Measurements from ENCODE around the gene NSUN6. TPM values are rescaled to one million over a fixed set of nuclear protein-coding genes. Genes with fewer than 3 reads are reported as not detected.

NSUN6 gene
- polyA plus RNA-seq, 4 donors: 6.0 to 21.9 (median 8.5) TPM

GRCh38 chr10:18554479-18554878, 96.9 kb downstream of the NSUN6 start:
- no peaks in the 10 kb centered on the region for H3K4me1 ChIP-seq (ENCODE audit: control insufficient read depth in 3 of 3, insufficient read depth in 2 of 3, low read depth in 1 of 3, low read length in 2 of 3)
- no peak overlapping the region for H3K27ac ChIP-seq (ENCODE audit: low read depth in 1 of 3, low read length in 2 of 3)
- H3K27me3 ChIP-seq (ENCODE audit: control insufficient read depth in 3 of 3, insufficient read depth in 3 of 3, low read length in 3 of 3): no peaks in the 10 kb centered on the region
- peaks cover 0 to 3% of the 10 kb centered on the region in 2 donors for H3K9me3 ChIP-seq (ENCODE audit: control insufficient read depth in 2 of 2, insufficient read depth in 1 of 2, low read depth in 1 of 2, low read length in 1 of 2)
- H3K4me3 ChIP-seq (ENCODE audit: low read depth in 1 of 3, low read length in 3 of 3): no peak overlapping the region
- DNase-seq (no peak), FAIRE-seq (no peak)
- 97 to 98% (median 97%) methylated on average over 3 of the region's 3 CpGs for WGBS, 3 donors
- H3K36me3 ChIP-seq (ENCODE audit: control insufficient read depth in 3 of 3, insufficient read depth in 2 of 3, low read depth in 1 of 3, low read length in 3 of 3): peaks cover 0 to 18% (median 5%) of the 10 kb centered on the region in 3 donors

- H3K4me3 ChIP-seq (ENCODE audit: low read depth in 1 of 3, low read length in 3 of 3): no peak overlapping the region
- FAIRE-seq: no peak
- no peaks in the 10 kb centered on the region for H3K9me3 ChIP-seq (ENCODE audit: control insufficient read depth in 2 of 2, insufficient read depth in 1 of 2, low read depth in 1 of 2, low read length in 1 of 2)
- H3K27ac ChIP-seq (ENCODE audit: low read depth in 1 of 3, low read length in 2 of 3): no peak overlapping the region
- peaks cover 3 to 13% (median 5%) of the 10 kb centered on the region in 3 donors for H3K36me3 ChIP-seq (ENCODE audit: control insufficient read depth in 3 of 3, insufficient read depth in 2 of 3, low read depth in 1 of 3, low read length in 3 of 3)
- H3K4me1 ChIP-seq (ENCODE audit: control insufficient read depth in 3 of 3, insufficient read depth in 2 of 3, low read depth in 1 of 3, low read length in 2 of 3): no peaks in the 10 kb centered on the region
- no peaks in the 10 kb centered on the region for H3K27me3 ChIP-seq (ENCODE audit: control insufficient read depth in 3 of 3, insufficient read depth in 3 of 3, low read length in 3 of 3)
- DNase-seq: no peak
- 97 to 100% (median 98%) methylated on average over 2 of the region's 2 CpGs for WGBS, 3 donors
Measured at GRCh38 chr10:18551473-18551872, 99.9 kb downstream of the NSUN6 start.

GRCh38 chr10:18549105-18549504, 102.3 kb downstream of the NSUN6 start:
- no peak for FAIRE-seq
- H3K4me1 ChIP-seq (ENCODE audit: control insufficient read depth in 3 of 3, insufficient read depth in 2 of 3, low read depth in 1 of 3, low read length in 2 of 3): no peaks in the 10 kb centered on the region
- H3K27me3 ChIP-seq (ENCODE audit: control insufficient read depth in 3 of 3, insufficient read depth in 3 of 3, low read length in 3 of 3): no peaks in the 10 kb centered on the region
- no peak for DNase-seq
- H3K9me3 ChIP-seq (ENCODE audit: control insufficient read depth in 2 of 2, insufficient read depth in 1 of 2, low read depth in 1 of 2, low read length in 1 of 2): no peaks in the 10 kb centered on the region
- no peak overlapping the region for H3K27ac ChIP-seq (ENCODE audit: low read depth in 1 of 3, low read length in 2 of 3)
- 90 to 97% (median 95%) methylated on average over 2 of the region's 2 CpGs for WGBS, 3 donors
- peaks cover 5 to 11% (median 9%) of the 10 kb centered on the region in 3 donors for H3K36me3 ChIP-seq (ENCODE audit: control insufficient read depth in 3 of 3, insufficient read depth in 2 of 3, low read depth in 1 of 3, low read length in 3 of 3)
- H3K4me3 ChIP-seq (ENCODE audit: low read depth in 1 of 3, low read length in 3 of 3): no peak overlapping the region

GRCh38 chr10:18545621-18546305, 105.6 kb downstream of the NSUN6 start:
- FAIRE-seq (no peak), DNase-seq (no peak)
- H3K4me3 ChIP-seq (ENCODE audit: low read depth in 1 of 3, low read length in 3 of 3): no peak overlapping the region
- H3K27me3 ChIP-seq (ENCODE audit: control insufficient read depth in 3 of 3, insufficient read depth in 3 of 3, low read length in 3 of 3): no peaks in the 10 kb centered on the region
- WGBS, 3 donors: 80 to 94% (median 93%) methylated on average over 7 of the region's 7 CpGs
- H3K4me1 ChIP-seq (ENCODE audit: control insufficient read depth in 3 of 3, insufficient read depth in 2 of 3, low read depth in 1 of 3, low read length in 2 of 3): no peaks in the 10 kb centered on the region
- peaks cover 5 to 14% (median 6%) of the 10 kb centered on the region in 3 donors for H3K36me3 ChIP-seq (ENCODE audit: control insufficient read depth in 3 of 3, insufficient read depth in 2 of 3, low read depth in 1 of 3, low read length in 3 of 3)
- H3K9me3 ChIP-seq (ENCODE audit: control insufficient read depth in 2 of 2, insufficient read depth in 1 of 2, low read depth in 1 of 2, low read length in 1 of 2): no peaks in the 10 kb centered on the region
- no peak overlapping the region for H3K27ac ChIP-seq (ENCODE audit: low read depth in 1 of 3, low read length in 2 of 3)

GRCh38 chr10:18542832-18543231, 108.6 kb downstream of the NSUN6 start:
- Histone ChIP-seq H3K9me3 (ENCODE audit: control insufficient read depth in 2 of 2, insufficient read depth in 1 of 2, low read depth in 1 of 2, low read length in 1 of 2) (no peaks in the 10 kb centered on the region), H3K36me3 (ENCODE audit: control insufficient read depth in 3 of 3, insufficient read depth in 2 of 3, low read depth in 1 of 3, low read length in 3 of 3) (peaks cover 6 to 23% (median 14%) of the 10 kb centered on the region in 3 donors), H3K27ac (ENCODE audit: low read depth in 1 of 3, low read length in 2 of 3) (no peak overlapping the region), H3K27me3 (ENCODE audit: control insufficient read depth in 3 of 3, insufficient read depth in 3 of 3, low read length in 3 of 3) (no peaks in the 10 kb centered on the region), H3K4me1 (ENCODE audit: control insufficient read depth in 3 of 3, insufficient read depth in 2 of 3, low read depth in 1 of 3, low read length in 2 of 3) (no peaks in the 10 kb centered on the region), H3K4me3 (ENCODE audit: low read depth in 1 of 3, low read length in 3 of 3) (no peak overlapping the region)
- no peak for FAIRE-seq
- DNase-seq: no peak

- DNase-seq: no peak
- no peaks in the 10 kb centered on the region for H3K27me3 ChIP-seq (ENCODE audit: control insufficient read depth in 3 of 3, insufficient read depth in 3 of 3, low read length in 3 of 3)
- H3K4me3 ChIP-seq (ENCODE audit: low read depth in 1 of 3, low read length in 3 of 3): no peak overlapping the region
- no peaks in the 10 kb centered on the region for H3K4me1 ChIP-seq (ENCODE audit: control insufficient read depth in 3 of 3, insufficient read depth in 2 of 3, low read depth in 1 of 3, low read length in 2 of 3)
- peaks cover 9 to 26% (median 15%) of the 10 kb centered on the region in 3 donors for H3K36me3 ChIP-seq (ENCODE audit: control insufficient read depth in 3 of 3, insufficient read depth in 2 of 3, low read depth in 1 of 3, low read length in 3 of 3)
- no peak overlapping the region for H3K27ac ChIP-seq (ENCODE audit: low read depth in 1 of 3, low read length in 2 of 3)
- no peak for FAIRE-seq
- H3K9me3 ChIP-seq (ENCODE audit: control insufficient read depth in 2 of 2, insufficient read depth in 1 of 2, low read depth in 1 of 2, low read length in 1 of 2): no peaks in the 10 kb centered on the region
Measured at GRCh38 chr10:18540195-18540594, 111.2 kb downstream of the NSUN6 start.

GRCh38 chr10:18539335-18539734, 112.1 kb downstream of the NSUN6 start:
- Histone ChIP-seq H3K27me3 (ENCODE audit: control insufficient read depth in 3 of 3, insufficient read depth in 3 of 3, low read length in 3 of 3) (no peaks in the 10 kb centered on the region), H3K9me3 (ENCODE audit: control insufficient read depth in 2 of 2, insufficient read depth in 1 of 2, low read depth in 1 of 2, low read length in 1 of 2) (no peaks in the 10 kb centered on the region), H3K4me3 (ENCODE audit: low read depth in 1 of 3, low read length in 3 of 3) (no peak overlapping the region), H3K27ac (ENCODE audit: low read depth in 1 of 3, low read length in 2 of 3) (no peak overlapping the region), H3K36me3 (ENCODE audit: control insufficient read depth in 3 of 3, insufficient read depth in 2 of 3, low read depth in 1 of 3, low read length in 3 of 3) (peaks cover 9 to 20% (median 15%) of the 10 kb centered on the region in 3 donors), H3K4me1 (ENCODE audit: control insufficient read depth in 3 of 3, insufficient read depth in 2 of 3, low read depth in 1 of 3, low read length in 2 of 3) (no peaks in the 10 kb centered on the region)
- DNase-seq (no peak), FAIRE-seq (no peak)
- WGBS, 3 donors: 90 to 94% (median 90%) methylated on average over 22 of the region's 22 CpGs

GRCh38 chr10:18533896-18534295, 117.5 kb downstream of the NSUN6 start:
- WGBS, 3 donors: 89 to 98% (median 96%) methylated on average over 5 of the region's 5 CpGs
- H3K27ac ChIP-seq (ENCODE audit: low read depth in 1 of 3, low read length in 2 of 3): no peak overlapping the region
- H3K4me3 ChIP-seq (ENCODE audit: low read depth in 1 of 3, low read length in 3 of 3): no peak overlapping the region
- no peaks in the 10 kb centered on the region for H3K27me3 ChIP-seq (ENCODE audit: control insufficient read depth in 3 of 3, insufficient read depth in 3 of 3, low read length in 3 of 3)
- no peak for FAIRE-seq
- H3K9me3 ChIP-seq (ENCODE audit: control insufficient read depth in 2 of 2, insufficient read depth in 1 of 2, low read depth in 1 of 2, low read length in 1 of 2): peaks cover 0 to 10% of the 10 kb centered on the region in 2 donors
- no peak for DNase-seq
- H3K36me3 ChIP-seq (ENCODE audit: control insufficient read depth in 3 of 3, insufficient read depth in 2 of 3, low read depth in 1 of 3, low read length in 3 of 3): peaks cover 2 to 10% (median 10%) of the 10 kb centered on the region in 3 donors
- H3K4me1 ChIP-seq (ENCODE audit: control insufficient read depth in 3 of 3, insufficient read depth in 2 of 3, low read depth in 1 of 3, low read length in 2 of 3): no peaks in the 10 kb centered on the region

All from small intestine (tissue), 7 donors.